GM21515 (cell line): Measurements from ENCODE around the gene TEPSIN.

ENCODE experiments used
- ATAC-seq: cut with Tn5 transposase; IDR thresholded peaks from one replicate; pipeline ENCODE4 v1.9.1; 2021; ENCODE audit not compliant: unreplicated experiment

TEPSIN gene

DNA sequence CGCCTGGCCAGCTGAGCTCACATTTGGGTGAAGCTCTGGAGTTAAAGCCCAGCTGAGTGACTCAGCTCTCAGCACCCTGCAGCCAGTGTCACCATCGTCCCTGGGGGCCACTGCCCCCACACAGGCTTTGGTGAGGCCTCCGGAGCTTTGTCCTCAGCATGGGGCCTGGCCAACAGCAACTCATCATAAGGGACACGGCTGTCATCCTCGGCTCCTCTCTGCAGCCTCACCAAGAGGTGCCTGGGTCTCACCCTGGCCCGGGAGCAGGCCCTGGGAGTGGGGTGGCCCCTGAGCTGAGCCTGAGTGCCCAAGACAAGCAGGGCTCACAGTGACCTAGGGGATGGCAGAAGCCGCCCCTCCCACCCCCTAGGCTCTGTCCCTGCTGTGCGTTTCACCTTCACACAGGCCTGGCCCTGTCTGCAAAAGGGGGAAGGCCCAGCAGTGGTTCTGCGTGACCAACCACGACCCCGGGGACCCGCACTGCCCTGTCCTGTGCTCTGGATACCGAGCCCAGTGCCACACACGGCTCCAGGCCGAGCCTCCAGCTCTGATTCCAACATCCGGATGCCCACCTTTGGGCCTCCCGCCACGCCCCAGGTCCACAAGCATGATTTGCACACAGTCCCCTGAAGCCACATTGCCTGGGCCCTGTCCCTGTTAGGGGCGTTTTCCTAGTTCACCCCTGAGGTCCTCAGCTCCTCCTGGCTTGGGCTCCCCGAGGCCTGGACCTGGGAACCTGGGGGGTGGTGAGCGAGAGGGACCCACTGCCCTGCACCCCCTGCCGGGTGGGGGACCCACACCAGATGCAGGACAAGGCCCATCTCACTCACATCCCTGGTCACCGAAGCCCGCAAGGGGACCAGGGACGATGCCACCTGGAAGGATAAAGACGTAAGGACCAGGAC is 51.0 kb downstream of the TEPSIN start:
- no peak for ATAC-seq

DNA sequence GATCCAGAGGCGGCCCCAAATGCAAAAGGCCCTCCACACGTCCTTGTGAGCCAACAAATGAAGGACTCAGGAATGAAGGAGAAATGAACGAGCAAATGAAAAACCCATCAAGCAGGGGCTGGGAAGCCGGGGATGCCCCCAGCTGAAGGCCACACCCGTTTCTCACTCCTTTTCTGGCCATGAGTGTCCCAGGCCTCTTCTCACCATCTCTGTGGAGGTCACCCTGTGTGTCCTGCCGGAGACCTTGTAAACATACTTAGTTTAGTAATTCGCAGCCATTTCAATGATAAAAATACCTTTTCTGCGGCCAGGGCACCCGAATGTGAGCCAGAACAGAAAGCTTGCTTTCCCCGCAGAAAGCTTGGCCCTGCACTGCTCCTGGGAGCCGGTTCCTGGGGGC is 51.7 kb downstream of the TEPSIN start:
- no peak for ATAC-seq

DNA sequence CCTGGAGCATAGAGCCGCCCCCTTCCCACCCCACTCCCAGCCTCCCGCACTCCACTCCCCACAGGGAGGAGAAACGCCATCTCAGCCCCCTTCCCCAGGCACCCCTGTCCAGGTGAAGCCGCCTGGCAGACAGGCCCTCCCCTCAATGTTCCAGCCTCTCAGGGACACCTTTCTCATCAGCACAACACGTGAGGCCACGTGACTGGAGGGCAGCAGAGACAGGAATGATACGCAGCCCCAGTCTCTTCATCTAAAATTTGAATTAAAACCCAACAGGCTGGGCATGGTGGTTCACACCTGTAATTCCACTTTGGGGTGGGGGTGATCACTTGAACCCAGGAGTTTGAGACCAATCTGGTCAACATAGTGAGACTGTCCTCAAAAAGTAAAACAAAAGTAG is 52.7 kb downstream of the TEPSIN start:
- ATAC-seq = no peak

DNA sequence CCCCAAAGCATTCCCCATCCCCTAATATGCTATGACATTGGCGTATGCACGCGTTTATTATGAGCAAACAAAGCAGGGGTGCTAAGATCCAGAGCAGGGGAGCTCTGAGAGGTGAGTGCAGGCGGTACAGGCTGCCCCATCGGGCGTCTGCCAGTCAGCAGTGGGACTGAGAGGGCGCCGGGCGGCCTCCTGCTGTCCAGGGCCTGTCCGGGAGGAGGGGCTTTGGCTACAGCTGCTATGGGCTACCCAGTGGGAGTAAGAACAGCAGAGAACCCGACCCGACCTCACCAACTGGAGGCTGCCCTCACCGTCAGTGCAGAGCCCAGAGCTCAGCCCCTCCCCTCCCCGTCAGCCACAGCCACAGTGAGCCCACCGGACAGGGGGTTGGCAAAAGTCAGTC is 54.3 kb downstream of the TEPSIN start:
- ATAC-seq = no peak

DNA sequence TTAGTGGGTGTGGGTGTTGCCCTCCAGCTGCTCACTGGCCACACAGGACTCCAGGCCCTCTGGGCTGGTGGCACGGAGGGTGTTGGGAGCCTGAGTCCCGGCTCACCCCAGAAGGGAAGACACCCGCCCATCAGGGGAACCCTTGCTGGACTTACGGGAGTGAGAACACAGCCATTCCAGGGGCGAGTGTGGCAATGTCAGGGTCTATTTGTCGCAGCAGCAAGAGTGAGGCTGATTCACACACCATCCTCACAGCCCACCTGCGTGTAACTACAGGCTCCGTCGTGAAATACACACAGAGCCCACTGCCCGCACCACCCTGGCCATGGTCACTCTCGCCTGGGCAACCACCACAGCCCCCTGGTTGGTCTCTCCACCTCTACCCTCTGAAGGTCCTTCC is 55.0 kb downstream of the TEPSIN start:
- no peak for ATAC-seq

DNA sequence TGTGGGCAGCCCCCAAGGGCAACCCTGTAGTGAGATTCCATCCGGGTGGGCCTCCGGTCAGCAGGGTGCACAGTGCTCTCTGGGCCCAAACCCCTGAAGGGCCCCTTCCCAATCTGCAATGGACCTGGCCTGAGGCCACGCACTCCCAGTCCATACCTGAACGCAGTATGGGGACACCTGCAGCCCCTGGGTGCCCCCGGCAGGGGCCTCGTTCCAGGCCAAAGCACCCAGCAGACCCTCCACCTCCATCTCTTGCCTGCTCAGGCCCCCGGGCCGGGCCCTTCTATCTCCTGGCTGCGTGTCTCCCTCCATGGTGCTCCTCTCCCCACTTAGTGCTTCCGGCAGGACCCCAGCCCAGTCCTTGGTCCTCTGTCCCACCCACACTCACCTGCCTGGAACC is 55.5 kb downstream of the TEPSIN start:
- ATAC-seq = no peak

DNA sequence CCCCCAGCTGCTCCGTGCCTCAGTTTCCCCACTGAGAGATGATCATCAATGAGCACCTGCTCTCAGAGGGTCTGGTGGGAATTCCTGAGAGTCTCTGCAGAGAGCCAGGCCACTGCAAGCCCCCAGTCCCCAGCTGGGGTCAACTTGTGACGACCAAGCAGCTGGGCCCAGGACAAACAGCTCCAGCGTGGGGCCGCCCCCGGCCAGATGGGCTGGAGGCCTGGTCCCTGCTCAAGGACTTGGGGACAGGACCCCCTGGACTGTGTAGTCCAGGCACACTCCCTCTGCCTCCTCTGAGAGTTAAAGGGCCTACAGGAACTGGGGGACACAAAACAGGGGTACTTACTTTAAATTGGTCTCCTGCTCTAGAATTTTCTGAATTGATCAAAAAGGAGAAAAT is 56.3 kb downstream of the TEPSIN start:
- ATAC-seq = no peak

DNA sequence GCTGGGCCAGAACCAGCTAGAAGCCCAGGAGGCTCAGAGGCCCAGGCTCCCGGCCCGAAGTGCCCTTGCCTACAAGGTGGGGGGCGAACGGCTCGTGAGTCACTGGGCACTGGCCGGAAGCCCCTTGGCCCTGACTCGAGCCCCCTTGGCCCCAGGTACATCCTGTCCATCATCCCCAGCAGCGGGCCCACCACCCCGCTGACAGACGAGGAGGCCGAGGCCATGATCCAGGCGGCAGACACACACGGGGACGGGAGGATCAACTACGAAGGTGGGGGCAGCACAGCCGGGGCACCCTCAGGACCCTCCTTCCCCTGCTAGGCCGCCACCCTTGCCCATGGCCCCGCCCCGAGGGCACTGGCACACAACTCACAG is 57.1 kb downstream of the TEPSIN start:
- ATAC-seq = no peak

DNA sequence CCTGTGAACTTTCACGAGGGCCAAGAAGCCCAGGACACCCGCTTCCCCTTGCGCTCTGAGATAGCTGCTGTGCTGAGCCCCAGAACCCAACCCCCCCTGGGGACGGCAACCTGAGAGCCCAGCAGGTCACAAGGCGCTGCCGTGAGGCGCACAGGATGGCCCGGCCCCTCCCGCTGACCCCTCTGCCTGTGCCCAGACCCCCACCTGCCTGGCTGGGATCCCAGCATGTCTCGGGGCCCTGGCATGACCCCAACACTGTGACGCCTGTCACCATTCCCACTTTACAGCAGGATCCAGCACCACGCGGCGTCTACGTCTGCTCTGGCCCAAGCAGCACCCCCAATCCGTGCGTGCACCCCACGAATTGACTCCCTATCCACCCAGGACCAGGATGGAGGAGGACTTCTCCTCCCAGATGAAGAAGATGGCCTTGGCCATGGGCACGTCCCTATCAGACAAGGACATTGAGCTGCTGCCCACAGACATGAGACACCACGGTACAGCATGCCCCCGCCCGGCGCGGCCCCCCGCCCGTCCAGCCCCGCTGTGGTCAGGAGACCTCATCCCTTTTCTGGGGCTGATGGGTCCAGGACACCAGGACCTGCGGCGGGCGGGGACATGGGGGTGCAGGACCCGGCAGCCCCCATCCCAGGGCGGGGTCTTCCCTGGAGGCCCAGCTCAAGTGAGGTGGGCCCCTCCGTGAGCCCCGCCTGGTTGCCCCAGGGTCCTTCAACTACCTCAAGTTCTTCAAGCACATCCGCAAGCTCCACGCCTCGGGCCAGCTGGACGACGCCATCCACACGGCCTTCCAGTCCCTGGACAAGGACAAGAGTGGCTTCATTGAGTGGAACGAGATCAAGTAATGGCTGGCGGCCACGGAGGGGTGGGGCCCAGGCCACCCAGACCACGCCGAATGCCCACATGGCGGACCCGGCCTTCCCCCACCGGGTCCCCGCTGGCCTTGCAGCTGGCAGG is 57.7 kb downstream of the TEPSIN start:
- ATAC-seq = no peak

DNA sequence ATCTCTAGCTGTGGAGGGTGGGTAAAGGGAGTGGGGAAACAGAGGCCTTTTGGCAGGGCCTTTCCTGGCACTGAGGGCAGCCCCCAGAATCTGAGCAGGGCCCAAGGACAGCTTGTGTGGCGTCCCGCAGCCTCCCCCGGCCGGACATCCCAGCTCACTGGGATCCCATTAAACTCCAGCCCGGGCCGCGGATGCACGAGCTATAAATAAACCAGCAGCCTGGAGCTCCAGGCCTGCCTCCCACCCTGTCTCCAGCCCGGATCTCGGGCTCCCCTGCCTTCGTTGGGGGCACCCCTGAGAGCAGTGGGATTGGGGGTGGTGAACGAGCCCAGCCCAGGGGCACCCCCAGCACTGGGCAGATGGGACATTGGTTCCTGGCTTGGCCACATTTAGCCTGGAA is 59.0 kb downstream of the TEPSIN start:
- ATAC-seq = no peak

DNA sequence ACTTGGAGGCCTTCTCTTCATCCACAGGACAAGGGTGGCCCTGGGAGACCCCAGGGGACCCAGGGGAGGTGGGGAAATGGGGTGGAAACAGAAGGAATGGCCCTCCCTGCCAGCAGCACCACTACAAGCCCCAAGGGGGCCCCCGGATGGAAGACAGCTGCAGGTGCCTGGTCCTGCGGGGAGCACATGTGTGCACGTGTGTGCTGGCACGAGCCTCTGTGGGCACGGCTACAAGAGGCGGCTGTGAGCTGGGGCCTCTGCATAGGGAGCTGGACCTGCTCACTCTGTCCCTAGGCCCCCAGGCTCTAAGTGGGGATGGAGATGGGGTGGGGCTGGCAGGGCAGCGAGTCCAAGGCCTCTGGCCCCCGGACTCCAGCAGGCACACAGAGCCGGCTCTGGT is 59.6 kb downstream of the TEPSIN start:
- ATAC-seq = no peak
